Hypothalamus (tissue), 51 donors: ENCODE measurements around the gene DNAJC27.

Experiments
- DNase-seq, 51 donors: peaks; one replicate each; lab custom pipeline; 2025; lab: John Stamatoyannopoulos, UW

DNAJC27 gene

DNA sequence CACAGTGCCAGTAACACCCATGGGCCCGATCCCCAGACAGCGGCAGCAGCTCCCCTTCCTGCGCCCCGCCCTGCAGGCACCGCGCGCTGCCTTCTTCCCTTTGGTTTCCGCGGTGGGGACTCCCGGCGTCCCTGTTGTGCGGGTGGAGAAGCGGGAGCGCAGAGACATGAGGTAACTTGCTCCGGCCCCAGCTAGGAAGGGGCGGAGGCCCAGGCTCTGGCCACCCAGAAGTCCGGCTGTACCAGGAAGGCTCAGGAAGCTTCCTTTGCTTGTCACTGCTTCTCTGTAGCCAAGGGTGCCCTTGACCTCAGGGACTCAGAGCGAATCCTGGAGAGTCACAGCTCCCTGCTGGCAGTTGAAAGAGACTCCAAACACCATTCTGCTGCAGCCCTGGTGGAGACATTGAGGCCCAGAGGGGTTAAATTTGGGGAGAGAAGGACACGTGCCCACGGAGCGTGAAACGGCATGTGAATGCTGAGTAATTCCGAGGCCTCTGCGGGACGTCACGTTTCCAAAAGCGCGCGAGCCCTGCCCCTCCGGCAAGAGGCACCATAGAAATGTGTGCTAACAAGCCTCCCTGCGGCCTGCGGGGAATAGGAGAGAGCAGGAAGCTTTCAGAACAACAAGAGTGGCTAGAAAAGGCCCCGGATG lies 45.0 kb downstream of the DNAJC27 start:
- peak in 6 of 51 donors; percentile 10 to 40 (median 29) for DNase-seq

DNA sequence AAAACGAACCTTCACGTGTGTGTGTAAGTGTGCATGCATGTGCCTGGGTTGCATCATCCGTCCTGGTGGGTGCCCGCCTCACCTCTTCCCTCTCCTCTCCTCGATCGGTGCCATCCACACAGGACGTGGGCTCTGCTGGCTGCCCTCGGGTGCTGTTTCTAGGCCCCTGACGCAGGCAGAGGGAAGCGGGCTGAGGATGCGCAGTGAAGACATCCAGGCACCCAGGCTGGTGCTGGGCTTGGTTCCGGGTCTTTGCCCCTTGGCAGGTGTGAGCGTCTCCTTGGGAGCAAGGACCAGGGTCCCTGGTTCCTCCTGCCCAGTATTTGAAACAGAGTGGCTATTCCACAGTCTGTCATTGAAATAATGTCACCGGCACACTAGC lies 45.5 kb downstream of the DNAJC27 start:
- DNase-seq = no peak

DNA sequence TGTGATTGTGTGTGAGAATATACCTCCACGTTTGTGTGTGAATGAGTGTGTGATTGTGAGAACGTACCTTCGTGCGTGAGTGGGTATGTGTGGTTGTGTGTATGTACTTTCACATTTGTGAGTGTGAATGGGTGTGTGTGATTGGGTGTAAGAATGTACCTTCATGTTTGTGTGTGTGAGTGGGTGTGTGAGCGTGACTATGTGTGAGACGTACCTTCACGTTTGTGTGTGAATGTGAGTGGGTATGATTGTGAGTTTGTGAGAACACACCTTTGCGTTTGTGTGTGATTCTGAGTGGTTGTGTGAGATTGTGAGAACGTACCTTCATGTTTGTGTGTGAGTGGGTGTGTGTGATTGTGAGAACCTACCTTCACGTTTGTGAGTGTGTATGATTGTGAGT lies 45.9 kb downstream of the DNAJC27 start:
- no peak for DNase-seq

DNA sequence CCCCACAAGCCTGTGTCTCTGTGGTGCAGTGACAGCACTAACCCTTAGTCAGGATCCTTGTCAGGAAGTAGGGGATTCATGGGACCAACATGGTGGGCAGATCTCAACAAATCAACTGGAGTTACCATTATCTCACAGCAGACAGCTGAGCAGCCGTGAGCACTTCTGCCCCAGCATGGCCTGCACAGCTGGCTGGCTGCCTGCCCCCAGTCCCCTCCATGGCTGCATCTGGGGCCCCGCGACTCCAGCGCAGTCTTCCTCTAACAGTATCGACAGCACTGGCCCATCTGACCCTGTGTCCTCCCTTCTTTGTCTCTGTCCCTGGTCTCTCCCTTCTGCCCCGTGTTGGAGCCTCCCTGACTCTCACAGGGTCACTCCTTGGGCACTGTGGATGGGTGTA lies 47.0 kb downstream of the DNAJC27 start:
- DNase-seq = no peak

DNA sequence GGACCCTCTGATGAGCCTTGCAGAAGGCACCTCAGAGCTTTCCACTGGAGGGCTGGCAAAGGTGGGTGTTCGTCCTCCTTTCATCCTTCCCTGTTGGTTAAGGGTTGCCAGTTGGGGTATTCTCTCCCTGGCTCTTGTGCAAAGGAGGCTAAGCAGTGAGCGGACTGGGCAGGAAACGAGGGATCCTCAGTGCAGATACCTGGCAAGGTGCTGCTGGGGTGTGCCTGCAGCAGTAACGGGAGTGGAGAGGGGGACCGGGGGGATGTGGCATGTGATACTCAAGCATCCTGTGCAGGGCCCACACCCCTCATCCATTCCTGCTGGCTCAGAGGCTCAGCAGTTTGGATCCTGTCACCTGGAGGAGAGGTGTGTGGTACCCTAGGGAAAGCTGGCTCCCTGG lies 47.5 kb downstream of the DNAJC27 start:
- no peak for DNase-seq

DNA sequence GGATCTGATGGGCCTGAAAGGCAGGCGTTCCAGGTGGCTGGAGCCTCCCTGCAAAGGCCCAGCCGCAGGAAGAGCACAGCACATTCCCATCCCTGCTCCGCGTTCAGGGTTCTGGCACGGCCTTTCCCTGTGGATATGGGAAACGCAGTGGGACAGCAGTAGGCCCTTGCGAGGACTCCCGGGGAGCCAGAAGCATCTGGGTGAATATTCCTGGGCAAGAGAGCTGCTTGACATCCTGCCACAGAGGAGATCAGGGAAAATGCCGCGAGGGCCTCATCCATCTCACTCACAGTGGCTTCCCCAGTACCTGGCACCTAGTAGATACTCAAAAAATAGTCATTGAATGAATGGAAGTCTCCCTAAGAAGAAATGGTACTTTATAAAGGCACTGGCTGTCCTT lies 48.6 kb downstream of the DNAJC27 start:
- DNase-seq = no peak

DNA sequence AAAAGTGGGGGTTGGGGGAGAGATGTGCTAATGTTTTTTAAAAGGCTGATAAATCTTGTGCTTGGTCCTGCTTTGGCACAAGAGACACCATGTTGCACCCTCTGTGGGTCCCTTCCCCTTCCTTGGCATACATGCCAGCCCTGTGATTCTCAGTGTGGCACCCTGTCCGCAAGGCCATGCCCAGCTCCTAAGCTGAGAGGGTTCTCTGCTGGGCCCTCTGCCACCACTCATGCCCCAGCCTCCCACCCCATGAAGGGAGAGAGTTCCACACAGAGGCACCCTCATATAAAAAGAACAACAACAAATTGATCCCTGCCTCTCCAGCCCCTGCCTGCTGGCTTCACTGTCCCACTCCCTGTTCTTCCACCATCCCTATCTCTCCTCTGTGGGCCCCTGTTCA lies 49.2 kb downstream of the DNAJC27 start:
- no peak for DNase-seq

DNA sequence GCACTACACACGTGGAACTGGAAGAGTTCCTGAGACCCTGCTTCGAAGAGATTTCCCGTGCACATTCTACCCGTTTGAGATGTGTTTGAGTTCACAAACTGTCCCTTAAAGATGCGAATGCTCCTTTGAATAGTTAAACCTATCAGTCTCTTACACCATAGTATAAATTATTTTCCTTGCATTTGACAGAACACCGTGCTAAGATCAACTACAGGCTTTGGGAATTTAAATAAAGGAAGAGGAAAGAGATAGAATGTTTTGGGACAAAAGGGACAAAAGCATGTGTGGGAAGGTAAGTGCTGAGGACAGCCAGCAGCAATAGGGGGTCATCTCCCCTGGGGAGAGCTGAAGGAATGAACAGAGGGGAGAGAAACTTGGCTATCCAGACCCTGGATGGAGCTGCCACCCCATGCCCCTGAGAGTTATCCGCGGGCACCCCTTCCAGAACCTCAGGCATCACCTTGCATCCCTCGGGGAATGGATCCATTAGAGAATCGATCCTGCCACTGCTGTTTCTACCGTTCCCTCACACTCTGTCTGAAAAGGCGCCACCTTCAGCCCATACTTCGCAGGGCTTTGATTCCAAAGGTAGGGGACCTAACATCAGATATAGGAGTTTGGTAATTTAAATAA lies 50.8 kb downstream of the DNAJC27 start:
- DNase-seq = no peak

DNA sequence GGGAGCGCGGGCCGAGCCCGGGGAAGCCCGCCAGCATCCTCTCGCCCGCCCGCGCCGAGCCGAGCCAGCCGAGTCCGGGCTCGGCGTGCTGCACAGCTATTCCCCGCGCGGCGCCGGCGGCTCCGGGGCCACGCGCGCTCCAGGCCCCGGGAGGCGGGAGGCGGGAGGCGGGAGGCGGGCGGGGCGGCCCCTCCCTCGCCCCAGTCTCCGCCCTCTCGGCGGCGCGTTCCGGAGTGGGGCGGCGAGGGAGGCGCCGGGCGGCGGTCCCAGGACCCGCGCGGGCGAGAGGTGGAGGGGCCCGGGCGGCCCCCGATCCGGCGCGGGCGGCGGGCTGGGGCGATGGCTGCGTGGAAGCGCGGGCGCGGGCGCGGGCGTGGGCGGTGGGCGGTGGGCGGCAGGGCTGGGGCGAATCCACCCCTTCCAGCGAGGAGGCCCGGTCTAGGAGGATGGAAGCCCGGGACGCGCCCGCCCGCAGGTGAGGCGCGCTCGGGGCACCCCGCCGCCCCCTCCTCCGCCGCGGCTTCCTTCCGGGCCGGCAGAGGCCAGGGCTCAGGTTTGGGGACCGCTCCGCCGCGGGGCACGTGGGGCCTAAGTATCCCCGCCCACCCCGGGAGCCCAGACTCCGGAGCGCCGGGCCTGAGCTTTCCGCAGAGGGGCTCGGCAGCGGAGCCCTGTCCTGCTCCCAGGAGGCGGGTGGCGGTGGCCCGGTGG lies 51.5 kb downstream of the DNAJC27 start, which contains the start of gene ADCY3:
Gene ADCY3 (minus strand): TSS at position 140 of the 711 bp plus-strand sequence. CDS start 1,250 bp downstream, outside the sequence.
- peak in 32 of 51 donors; percentile 15 to 79 (median 47) for DNase-seq

DNA sequence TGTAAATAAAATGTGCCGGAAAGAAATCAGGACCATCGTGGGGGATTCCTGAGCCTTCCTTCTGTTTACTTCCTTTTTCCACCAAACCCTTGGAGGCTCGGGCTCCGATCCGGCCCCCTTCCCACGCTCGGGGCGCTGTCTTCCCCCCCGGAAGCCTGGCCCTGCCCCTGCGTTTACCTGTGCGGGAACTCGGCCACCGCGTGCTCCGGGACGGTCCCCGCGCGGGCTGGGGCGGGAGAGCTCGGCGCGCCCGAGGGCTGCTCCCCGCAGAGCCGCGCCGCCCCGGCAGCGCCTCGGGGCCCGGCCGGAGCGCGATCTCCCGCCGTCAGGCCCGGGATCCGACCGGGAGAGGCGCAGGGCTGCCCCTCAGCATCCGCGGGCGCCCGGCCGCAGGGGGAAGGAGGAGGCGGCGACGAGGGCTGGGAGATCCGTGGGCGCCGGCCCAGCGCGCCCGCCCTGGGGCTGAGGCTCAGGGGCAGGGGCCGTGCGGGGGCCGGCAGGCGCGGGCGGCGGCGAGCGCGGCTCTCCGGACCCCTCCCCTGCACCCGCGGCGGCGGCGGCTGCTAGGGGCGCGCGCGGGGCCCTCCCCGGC lies 52.2 kb downstream of the DNAJC27 start:
- peak in 2 of 51 donors; percentile 29 to 50 for DNase-seq

DNA sequence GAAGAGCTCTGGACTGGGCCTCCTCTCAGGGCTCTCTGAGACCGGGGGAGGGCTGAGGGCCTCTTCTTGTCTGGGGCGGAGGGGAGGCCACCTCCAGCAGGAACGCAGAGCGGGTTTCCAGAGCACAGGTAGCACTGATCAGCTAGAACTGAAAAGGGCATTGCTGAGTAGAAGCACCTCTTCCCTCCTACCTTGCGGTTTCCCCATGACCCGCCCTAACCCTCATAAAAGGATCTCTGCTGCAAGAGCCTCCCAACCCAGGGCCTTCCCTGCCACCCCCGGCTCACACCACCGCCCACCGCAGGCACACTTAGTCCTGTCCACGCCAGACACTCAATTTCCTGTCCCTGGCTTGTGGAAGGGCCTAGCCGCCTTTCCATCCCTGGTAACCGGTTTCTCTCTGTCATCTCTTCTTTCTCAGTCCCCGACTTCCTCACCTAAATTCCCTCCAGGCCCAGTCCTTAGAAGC lies 52.7 kb downstream of the DNAJC27 start:
- DNase-seq = peak in 1 of 51 donors; percentile 29

DNA sequence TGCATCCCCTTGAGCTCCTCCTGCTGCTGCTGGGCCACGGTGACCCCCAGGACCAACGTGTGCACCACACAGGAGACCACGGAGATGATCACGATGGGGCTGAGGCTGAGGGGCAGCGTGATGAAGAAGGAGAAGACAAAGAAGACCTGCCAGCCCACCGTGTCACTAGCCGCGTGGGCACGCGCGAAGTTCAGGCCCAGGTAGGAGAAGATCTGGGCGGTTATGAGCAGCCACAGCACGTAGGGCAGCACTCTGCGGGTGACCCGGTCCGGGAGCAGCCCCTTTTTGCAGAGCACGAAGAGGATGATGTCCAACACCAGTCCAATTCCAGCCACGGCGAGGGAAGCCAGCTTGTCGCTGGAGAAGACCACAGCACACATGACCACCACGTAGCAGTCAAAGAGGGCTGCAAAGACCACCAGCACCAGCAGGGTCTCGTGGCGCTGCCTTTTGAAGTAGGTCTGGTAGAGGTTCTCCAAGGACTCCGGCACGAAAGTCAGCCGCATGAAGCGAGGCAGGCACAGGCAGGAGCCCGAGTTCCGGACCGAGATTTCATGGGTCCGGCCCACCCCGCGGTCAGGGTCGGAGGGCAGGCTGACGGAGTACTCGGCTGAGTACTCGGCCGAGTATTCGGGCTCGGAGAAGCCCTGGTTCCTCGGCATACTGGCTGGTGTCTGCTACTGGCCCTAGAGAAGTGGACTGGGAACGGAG lies 53.3 kb downstream of the DNAJC27 start:
- no peak for DNase-seq

DNA sequence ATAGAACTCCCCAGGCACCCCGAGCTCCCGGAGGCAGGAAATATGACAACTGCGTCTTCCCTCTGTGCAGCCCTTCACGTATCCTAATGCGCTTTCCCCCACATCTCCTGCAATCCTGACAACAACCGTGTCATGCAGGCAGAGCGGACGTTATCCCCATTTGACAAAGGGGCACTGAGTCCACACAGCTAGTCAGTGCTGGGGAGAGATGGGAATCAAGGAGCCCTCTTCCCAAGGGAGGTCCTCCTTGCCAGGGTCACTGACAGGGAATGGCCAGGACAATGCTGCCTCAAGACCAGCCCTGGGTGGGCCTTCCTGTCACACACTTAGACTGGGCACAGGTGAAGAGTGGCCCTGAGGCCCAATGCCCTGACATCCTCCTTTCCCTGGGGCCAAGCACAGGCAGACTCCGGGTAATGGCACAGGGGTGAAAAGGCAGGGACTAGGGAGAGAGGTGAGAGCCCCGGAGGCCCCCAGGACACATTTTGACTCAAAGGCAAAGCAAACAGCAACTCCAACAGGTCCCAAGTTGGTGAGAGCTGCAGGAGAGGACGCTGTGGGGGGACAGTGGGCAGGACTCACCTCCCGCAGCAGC lies 53.9 kb downstream of the DNAJC27 start:
- no peak for DNase-seq

DNA sequence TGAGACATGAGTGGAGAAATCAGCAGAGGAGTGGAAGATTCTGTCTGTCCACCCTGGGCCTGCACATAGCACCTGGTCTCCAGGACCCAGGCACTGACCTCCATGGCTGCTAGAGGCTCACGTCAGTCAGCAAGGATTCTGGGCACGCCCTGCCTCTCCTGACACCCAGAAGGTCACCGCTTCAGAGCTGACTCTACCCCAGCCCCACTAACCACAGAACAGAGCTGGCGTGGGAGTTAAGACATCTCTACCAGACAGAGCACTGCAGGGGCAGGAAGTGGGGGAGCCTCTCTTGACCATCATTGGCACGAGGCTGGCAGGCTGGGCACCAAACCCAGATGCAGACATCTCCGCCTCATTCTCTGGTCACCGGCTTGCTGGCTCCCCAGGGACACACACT lies 54.7 kb downstream of the DNAJC27 start:
- DNase-seq = no peak

DNA sequence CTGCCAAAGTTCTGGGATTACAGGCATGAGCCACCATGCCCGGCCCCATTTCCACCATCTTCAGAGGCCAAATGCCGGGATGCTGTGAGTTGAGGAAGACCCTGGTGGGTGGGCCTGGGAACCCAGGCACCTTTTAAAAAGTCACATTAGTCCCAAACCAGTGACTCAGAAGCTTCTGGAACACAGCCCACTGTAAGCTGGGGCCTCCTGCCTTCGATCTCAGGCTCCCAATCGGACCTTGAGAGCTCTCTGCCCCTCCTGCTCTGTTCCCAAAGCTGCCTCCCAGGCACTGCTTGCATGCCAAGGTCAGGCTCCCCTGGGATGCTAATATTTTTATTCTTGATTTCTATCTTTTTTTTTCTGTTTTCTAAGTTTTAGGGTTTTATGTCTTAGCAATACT lies 56.0 kb downstream of the DNAJC27 start:
- no peak for DNase-seq

DNA sequence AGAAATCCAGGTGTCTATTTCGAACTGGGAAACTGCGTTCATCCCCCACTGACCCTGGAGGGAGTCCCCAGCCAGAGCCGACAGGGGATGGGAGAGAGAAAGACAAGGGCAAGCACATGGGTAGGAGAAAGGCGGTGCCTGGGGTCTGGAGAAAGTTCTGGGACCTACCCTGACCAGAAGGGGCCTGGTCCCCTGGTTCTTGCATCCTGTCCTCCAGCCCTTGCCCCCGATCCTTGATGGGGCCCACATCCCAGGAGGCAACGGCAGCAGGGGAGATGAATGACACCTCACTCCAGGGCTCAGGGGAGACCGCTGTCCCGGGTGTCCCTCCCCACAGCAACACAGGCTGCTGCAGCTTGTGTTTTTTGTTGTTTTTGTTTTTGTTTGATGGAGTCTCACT lies 56.6 kb downstream of the DNAJC27 start:
- DNase-seq = no peak

DNA sequence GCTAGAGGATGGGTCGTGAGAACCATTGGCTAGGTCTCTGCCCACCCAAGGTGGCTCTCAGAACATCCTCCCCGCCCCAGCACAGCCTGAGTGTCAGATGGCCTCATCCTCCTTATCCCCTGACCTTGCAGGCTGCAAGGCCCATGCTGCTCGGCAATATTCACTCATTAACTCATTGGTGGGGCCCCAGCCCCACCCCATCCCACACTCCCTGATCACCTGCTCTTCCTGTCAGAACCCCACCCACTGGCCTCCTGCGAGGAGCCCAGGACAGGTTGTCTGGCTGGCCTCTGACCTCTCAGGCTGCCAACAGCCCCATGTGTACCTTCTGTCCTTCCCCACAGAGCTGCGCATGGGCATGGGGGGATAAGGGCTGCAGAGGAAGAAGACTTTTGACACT lies 57.0 kb downstream of the DNAJC27 start:
- no peak for DNase-seq

DNA sequence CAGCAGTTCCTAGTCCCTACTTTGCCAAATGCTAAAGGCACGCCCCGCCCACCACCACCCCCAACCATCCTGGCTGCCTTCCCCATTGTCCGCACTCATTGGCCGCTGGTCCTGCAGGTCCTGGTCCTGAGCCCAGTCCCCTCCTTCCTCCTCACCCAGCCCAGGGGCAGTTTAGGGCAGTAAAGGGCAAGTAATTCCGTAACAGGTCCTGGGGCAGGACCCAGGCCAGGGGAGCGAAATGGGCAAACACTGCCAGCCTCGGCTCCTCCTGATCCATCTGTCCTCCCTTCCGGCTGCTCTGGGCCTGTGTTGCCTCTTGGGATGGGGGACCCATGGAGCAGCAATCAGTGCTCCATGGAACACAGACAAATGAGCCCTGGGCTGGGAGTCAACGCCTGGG lies 57.8 kb downstream of the DNAJC27 start:
- DNase-seq = peak in 7 of 51 donors; percentile 9 to 46 (median 19)

DNA sequence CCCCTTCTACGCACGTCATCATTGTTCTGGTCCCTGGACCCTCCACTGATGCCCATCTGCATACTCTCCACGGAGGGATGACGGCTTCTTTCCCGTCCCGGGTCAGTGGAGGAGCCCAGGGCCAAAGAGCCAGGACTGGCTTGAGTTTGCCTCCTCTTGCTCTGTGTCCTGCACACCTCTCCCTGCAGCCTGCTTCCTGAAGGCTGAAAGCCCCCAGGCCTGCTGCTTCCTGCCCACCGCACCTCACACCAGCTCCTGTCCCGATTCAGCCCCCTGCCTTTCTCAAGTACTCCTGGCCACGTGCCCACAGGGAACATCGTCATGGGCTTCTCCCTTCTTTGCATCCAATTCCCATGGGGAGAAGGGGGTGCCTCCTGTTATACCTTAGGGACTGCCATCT lies 58.8 kb downstream of the DNAJC27 start:
- no peak for DNase-seq

DNA sequence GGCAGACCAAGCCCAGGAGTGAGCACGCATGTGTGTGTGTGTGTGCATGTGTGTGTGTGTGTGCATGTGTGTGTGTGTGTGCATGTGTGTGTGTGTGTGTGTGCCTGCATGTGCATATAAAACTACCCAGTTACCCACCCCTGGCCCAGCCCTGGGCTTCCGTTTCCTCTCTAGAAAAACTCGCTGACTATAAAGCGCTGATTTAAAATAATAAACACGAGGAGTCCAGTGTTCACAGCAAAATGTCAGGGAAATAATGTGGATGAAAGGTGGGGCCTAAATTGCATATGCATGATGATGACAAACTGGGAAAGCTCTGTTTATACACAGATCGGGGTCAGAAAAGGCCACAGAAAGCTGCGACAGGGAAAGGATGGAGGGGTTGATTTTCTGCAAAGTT lies 59.2 kb downstream of the DNAJC27 start:
- DNase-seq = no peak
